WERI-Rb-1 (cell line): ENCODE data around the gene AARS2.
A peak's percentile ranks its signal among the peaks of the same experiment; 100 is the strongest.

Experiments used
- DNase-seq: peaks from one replicate; pipeline ENCODE4 v3.0.0-alpha.2; 2020
- H3K27ac ChIP-seq: fragments of 250-450 bp; sonication (Bioruptor Pico); 2 replicates; pipeline ENCODE4 v1.5.1; 2020; ENCODE audit warnings: mild to moderate bottlenecking, moderate library complexity
- H3K27me3 ChIP-seq: fragments of 250-450 bp; sonication (Bioruptor Pico); 2 replicates; pipeline ENCODE4 v1.5.1; 2021; ENCODE audit warnings: mild to moderate bottlenecking, low read depth, moderate library complexity; ENCODE audit not compliant: insufficient read depth, severe bottlenecking
- H3K36me3 ChIP-seq: fragments of 250-450 bp; sonication (Bioruptor Pico); 2 replicates; pipeline ENCODE4 v1.5.1; 2020; ENCODE audit warnings: mild to moderate bottlenecking, moderate library complexity
- H3K4me3 ChIP-seq: 2 replicates; pipeline ENCODE4 v1.5.1; 2011; ENCODE audit warnings: low read depth, mild to moderate bottlenecking, control low read depth, low read length
- H3K9me3 ChIP-seq: fragments of 250-450 bp; sonication (Bioruptor Pico); 2 replicates; pipeline ENCODE4 v1.5.1; 2021; ENCODE audit warnings: mild to moderate bottlenecking, moderate library complexity; ENCODE audit not compliant: severe bottlenecking
- CTCF ChIP-seq: IDR thresholded peaks from 2 replicates; pipeline ENCODE4 v1.5.1; 2011; ENCODE audit warnings: low read depth, mild to moderate bottlenecking, control low read depth, inconsistent platforms, low read length

The AARS2 gene

GRCh38 chr6:44266347-44266746 is 46.8 kb downstream of the AARS2 start:
- no peaks in the 10 kb centered on the region for H3K9me3 ChIP-seq
- no peak overlapping the region for H3K27ac ChIP-seq
- TF ChIP-seq CTCF = no peak
- peaks cover 3% of the 10 kb centered on the region for H3K36me3 ChIP-seq
- no peak overlapping the region for H3K4me3 ChIP-seq
- H3K27me3 ChIP-seq = no peaks in the 10 kb centered on the region
- DNase-seq = no peak

GRCh38 chr6:44265722-44266233 is 47.4 kb downstream of the AARS2 start:
- Histone ChIP-seq H3K4me3 (peak overlapping the region; percentile 65), H3K27ac (peak overlapping the region; percentile 8), H3K36me3 (peaks cover 8% of the 10 kb centered on the region), H3K27me3 (no peaks in the 10 kb centered on the region), H3K9me3 (no peaks in the 10 kb centered on the region)
- no peak for TF ChIP-seq CTCF
- no peak for DNase-seq

- Histone ChIP-seq H3K27me3 (no peaks in the 10 kb centered on the region), H3K27ac (peak within 1 kb of the TSS; percentile 74), H3K36me3 (peaks cover 9% of the 10 kb centered on the region), H3K4me3 (peak within 1 kb of the TSS; percentile 65), H3K9me3 (no peaks in the 10 kb centered on the region)
- DNase-seq = peak; percentile 99
- TF ChIP-seq CTCF = peak; percentile 73
Observed at GRCh38 chr6:44265007-44265721, 48.0 kb downstream of the AARS2 start, which contains the start of gene NFKBIE. NFKBIE (minus strand) TSS chr6:44265551; CDS start chr6:44265346, 205 bp downstream.

GRCh38 chr6:44264154-44265006 is 48.8 kb downstream of the AARS2 start:
- Histone ChIP-seq H3K27me3 (no peaks in the 10 kb centered on the region), H3K27ac (no peak overlapping the region)
- DNase-seq = no peak

More at GRCh38 chr6:44264154-44265006, 48.8 kb downstream of the AARS2 start:
- TF ChIP-seq CTCF = no peak
- H3K4me3 ChIP-seq = peak overlapping the region; percentile 65
- H3K9me3 ChIP-seq = no peaks in the 10 kb centered on the region
- peaks cover 16% of the 10 kb centered on the region for H3K36me3 ChIP-seq
